Liver (tissue), 9 donors: ENCODE measurements around the gene FOXA3. TPM values are rescaled to one million over a fixed set of nuclear protein-coding genes. Genes with fewer than 3 reads are reported as not detected.

Experiments used
- DNase-seq: peaks from one replicate; pipeline ENCODE4 v3.0.0-alpha.2; 2017; ENCODE audit warnings: low spot score
- H3K27ac ChIP-seq, 2 donors: one replicate each; pipeline ENCODE4 v1.7.0; 2013; ENCODE audit warnings: inconsistent platforms in 2 of 2, low read length in 2 of 2, control low read depth in 1 of 2, low read depth in 1 of 2, mild to moderate bottlenecking in 1 of 2
- H3K27me3 ChIP-seq, 4 donors: one replicate each; pipeline versions ENCODE4 v1.6.1 to v1.7.0; 2013; ENCODE audit warnings: low read length in 3 of 4, inconsistent platforms in 1 of 4, mild to moderate bottlenecking in 1 of 4, moderate library complexity in 1 of 4; ENCODE audit not compliant: control insufficient read depth in 4 of 4, insufficient read depth in 4 of 4
- H3K36me3 ChIP-seq, 4 donors: one replicate each; pipeline versions ENCODE4 v1.6.1 to v1.7.0; 2013; ENCODE audit warnings: low read length in 3 of 4, mild to moderate bottlenecking in 3 of 4, low read depth in 1 of 4, moderate library complexity in 1 of 4; ENCODE audit not compliant: control insufficient read depth in 4 of 4, insufficient read depth in 3 of 4
- H3K4me1 ChIP-seq, 4 donors: one replicate each; pipeline versions ENCODE4 v1.6.1 to v1.7.0; 2013; ENCODE audit warnings: low read length in 3 of 4, mild to moderate bottlenecking in 3 of 4, moderate library complexity in 1 of 4; ENCODE audit not compliant: control insufficient read depth in 4 of 4, insufficient read depth in 4 of 4
- H3K4me3 ChIP-seq, 3 donors: one replicate each; pipeline versions ENCODE4 v1.6.1 to v1.7.0; 2013; ENCODE audit warnings: low read length in 3 of 3, control low read depth in 1 of 3, low read depth in 1 of 3, mild to moderate bottlenecking in 1 of 3
- H3K9ac ChIP-seq, 2 donors: one replicate each; pipeline ENCODE4 v1.7.0; 2013; ENCODE audit warnings: low read length in 2 of 2, mild to moderate bottlenecking in 2 of 2, moderate library complexity in 2 of 2, control low read depth in 1 of 2, low read depth in 1 of 2
- H3K9me3 ChIP-seq, 4 donors: one replicate each; pipeline versions ENCODE4 v1.6.1 to v1.7.0; 2013; ENCODE audit warnings: low read length in 3 of 4; ENCODE audit not compliant: control insufficient read depth in 4 of 4
- CTCF ChIP-seq: fragments of 150-350 bp; IDR thresholded peaks from 2 replicates; pipeline ENCODE4 v1.5.1; 2017; ENCODE audit warnings: improper control_type of control experiment, low read depth, low read length; ENCODE audit not compliant: missing input control
- EGR1 ChIP-seq, 2 donors: IDR thresholded peaks; 2 replicates each; pipeline ENCODE4 v1.6.1; 2016 to 2018; ENCODE audit warnings: antibody characterized with exemption in 2 of 2, low read depth in 2 of 2
- FOXA1 ChIP-seq: IDR thresholded peaks from 2 replicates; pipeline ENCODE4 v1.6.1; 2016; ENCODE audit warnings: antibody characterized with exemption
- FOXA2 ChIP-seq: IDR thresholded peaks from 2 replicates; pipeline ENCODE4 v1.6.1; 2016; ENCODE audit warnings: antibody characterized with exemption
- GABPA ChIP-seq, 2 donors: IDR thresholded peaks in 1 of 2; conservative IDR thresholded peaks in 1 of 2; 2 replicates each; pipeline ENCODE4 v1.6.1; 2016; ENCODE audit warnings: antibody characterized with exemption in 2 of 2, mild to moderate bottlenecking in 1 of 2, moderate library complexity in 1 of 2
- HNF4A ChIP-seq, 2 donors: conservative IDR thresholded peaks; 2 replicates each; pipeline ENCODE4 v1.6.1; 2016; ENCODE audit warnings: antibody characterized with exemption in 2 of 2, mild to moderate bottlenecking in 2 of 2
- HNF4G ChIP-seq: IDR thresholded peaks from 2 replicates; pipeline ENCODE4 v1.6.1; 2016; ENCODE audit warnings: antibody characterized with exemption
- JUND ChIP-seq, 2 donors: IDR thresholded peaks; 2 replicates each; pipeline ENCODE4 v1.6.1; 2016; ENCODE audit warnings: antibody characterized with exemption in 2 of 2
- RAD21 ChIP-seq, 2 donors: IDR thresholded peaks; 2 replicates each; pipeline ENCODE4 v1.6.1; 2016; ENCODE audit warnings: antibody characterized with exemption in 2 of 2, mild to moderate bottlenecking in 2 of 2
- REST ChIP-seq: IDR thresholded peaks from 2 replicates; pipeline ENCODE4 v1.6.1; 2016; ENCODE audit warnings: antibody characterized with exemption, mild to moderate bottlenecking
- SP1 ChIP-seq: IDR thresholded peaks from 2 replicates; pipeline ENCODE4 v1.6.1; 2018; ENCODE audit warnings: antibody characterized with exemption, mild to moderate bottlenecking
- TAF1 ChIP-seq: conservative IDR thresholded peaks from 2 replicates; pipeline ENCODE4 v1.6.1; 2016; ENCODE audit warnings: antibody characterized with exemption, mild to moderate bottlenecking
- YY1 ChIP-seq: IDR thresholded peaks from 2 replicates; pipeline ENCODE4 v1.6.1; 2016; ENCODE audit warnings: antibody characterized with exemption, mild to moderate bottlenecking
- WGBS: extraction: QIAGEN DNeasy Blood & Tissue Kit; methylation state at CpG from one replicate; pipeline ENCODE4 v1.1.7; 2013; 5-methylcytosine and 5-hydroxymethylcytosine counted together
- polyA plus RNA-seq, 2 donors: library from polyadenylated mRNA; stranded (reverse) in 1 of 2; unstranded in 1 of 2; fragments of 200-250 nt in 1 of 2; fragments of >200 nt in 1 of 2; fragmentation: Nextera tagmentation in 1 of 2; extraction: Ambion mirVana in 1 of 2; gene quantifications; one replicate each; pipeline versions ENCODE4 v1.2.1 to v1.2.3, GENCODE V29; 2013 to 2015
- total RNA-seq, 2 donors: library from RNA; depleted of rRNA; stranded (reverse); fragments of >200 nt; gene quantifications; one replicate each; pipeline ENCODE4 v1.2.3, GENCODE V29; 2014
- TF ChIP-seq, protein P1 (sequence below): IDR thresholded peaks from 2 replicates; pipeline ENCODE4 v1.6.1; 2016; ENCODE audit warnings: antibody characterized with exemption
- TF ChIP-seq, protein P2 (sequence below): IDR thresholded peaks from 2 replicates; pipeline ENCODE4 v1.6.1; 2016; ENCODE audit warnings: antibody characterized with exemption
- donor health status: healthy.
- donor health status: healthy.
- donor health status: healthy.
- donor health status: healthy.
- donor health status: healthy.

The FOXA3 gene
- total and polyA plus RNA-seq, 4 donors: 11.5 to 37.1 (median 21.6) TPM

DNA sequence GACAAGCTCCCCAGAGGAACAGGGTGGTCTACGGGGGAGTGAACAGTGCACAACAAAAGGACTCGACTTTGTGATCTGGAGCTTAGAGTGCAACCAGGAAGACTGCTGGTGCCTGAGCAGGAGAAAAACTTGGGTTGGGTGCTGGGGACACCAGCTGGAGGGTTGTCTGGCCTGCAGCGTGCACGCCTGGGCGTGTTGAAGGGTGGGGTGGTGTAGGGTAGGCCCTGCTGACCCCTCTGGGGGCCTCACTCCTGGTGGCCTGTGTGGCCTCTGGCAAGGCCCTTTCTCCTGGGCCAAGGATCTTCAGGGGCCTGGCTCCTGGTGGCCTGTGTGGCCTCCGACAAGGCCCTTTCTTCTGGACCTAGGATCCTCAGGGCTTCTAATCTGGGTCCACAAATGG, 44.4 kb upstream of the FOXA3 start:
- Histone ChIP-seq H3K9ac (no peak overlapping the region), H3K9me3 (no peaks in the 10 kb centered on the region), H3K27ac (no peak overlapping the region), H3K4me1 (peaks cover 0 to 7% (median 0%) of the 10 kb centered on the region in 4 donors), H3K36me3 (peaks cover 14 to 50% (median 20%) of the 10 kb centered on the region in 4 donors), H3K27me3 (no peaks in the 10 kb centered on the region), H3K4me3 (no peak overlapping the region)
- DNase-seq: no peak
- WGBS: 94% methylated on average over 6 of the region's 6 CpGs
- no peak for TF ChIP-seq SP1
- no peak for TF ChIP-seq HNF4A (conservative IDR thresholded peaks at IDR 0.05)
- TF ChIP-seq JUND (IDR thresholded peaks at IDR 0.05): no peak

DNA sequence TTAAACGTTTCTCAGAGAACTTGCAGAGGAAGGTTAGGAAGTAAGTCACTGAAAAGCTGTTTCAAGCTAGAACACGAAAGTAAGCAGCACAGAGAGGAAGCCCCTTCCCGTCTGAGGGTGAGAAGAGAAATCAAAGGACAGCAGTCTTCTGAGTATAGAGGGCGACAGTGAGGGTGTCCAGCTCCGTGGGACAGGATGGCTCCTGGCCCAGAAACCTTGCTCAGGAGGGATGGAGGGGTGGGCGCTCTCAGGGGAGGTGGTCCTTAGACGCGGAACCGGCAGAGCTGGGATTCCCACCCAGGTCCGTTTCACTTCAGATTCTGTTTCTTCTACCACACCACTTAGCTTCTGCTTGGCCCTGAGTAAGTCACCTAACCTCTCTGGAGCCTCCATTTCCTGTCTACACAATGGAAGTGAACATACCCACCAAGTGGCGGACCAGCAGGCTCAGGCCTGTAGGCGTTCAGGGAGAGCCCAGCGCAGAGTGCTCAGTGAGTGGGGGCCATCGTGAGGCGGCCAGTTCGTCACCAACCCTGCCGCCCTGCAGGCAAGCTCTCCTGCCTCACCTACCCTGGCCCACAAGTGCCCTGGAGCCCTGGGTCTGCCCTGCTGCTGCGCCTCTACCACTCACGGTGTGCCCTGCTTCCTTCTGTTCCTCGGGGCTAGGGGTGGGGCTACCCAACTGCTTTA, 43.6 kb upstream of the FOXA3 start:
- Histone ChIP-seq H3K9me3 (no peaks in the 10 kb centered on the region), H3K4me1 (peaks cover 0 to 7% (median 0%) of the 10 kb centered on the region in 4 donors), H3K27me3 (no peaks in the 10 kb centered on the region), H3K27ac (no peak overlapping the region), H3K4me3 (no peak overlapping the region), H3K36me3 (peaks cover 21 to 56% (median 24%) of the 10 kb centered on the region in 4 donors), H3K9ac (no peak overlapping the region)
- WGBS: 83% methylated on average over 20 of the region's 20 CpGs
- no peak for DNase-seq
- TF ChIP-seq FOXA1 (no peak), YY1 (no peak), HNF4G (no peak), GABPA (IDR thresholded peaks at IDR 0.05 in 1 of 2, conservative IDR thresholded peaks at IDR 0.05 in 1 of 2) (no peak), HNF4A (conservative IDR thresholded peaks at IDR 0.05) (no peak), FOXA2 (no peak), REST (no peak), EGR1 (IDR thresholded peaks at IDR 0.05; ENCODE audit: low read depth in 2 of 2) (no peak), TAF1 (no peak), JUND (IDR thresholded peaks at IDR 0.05) (no peak), CTCF (no peak), RAD21 (IDR thresholded peaks at IDR 0.05) (no peak), SP1 (no peak)
- TF ChIP-seq, protein P1, sequence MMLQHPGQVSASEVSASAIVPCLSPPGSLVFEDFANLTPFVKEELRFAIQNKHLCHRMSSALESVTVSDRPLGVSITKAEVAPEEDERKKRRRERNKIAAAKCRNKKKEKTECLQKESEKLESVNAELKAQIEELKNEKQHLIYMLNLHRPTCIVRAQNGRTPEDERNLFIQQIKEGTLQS: no peak
- TF ChIP-seq, protein P2, sequence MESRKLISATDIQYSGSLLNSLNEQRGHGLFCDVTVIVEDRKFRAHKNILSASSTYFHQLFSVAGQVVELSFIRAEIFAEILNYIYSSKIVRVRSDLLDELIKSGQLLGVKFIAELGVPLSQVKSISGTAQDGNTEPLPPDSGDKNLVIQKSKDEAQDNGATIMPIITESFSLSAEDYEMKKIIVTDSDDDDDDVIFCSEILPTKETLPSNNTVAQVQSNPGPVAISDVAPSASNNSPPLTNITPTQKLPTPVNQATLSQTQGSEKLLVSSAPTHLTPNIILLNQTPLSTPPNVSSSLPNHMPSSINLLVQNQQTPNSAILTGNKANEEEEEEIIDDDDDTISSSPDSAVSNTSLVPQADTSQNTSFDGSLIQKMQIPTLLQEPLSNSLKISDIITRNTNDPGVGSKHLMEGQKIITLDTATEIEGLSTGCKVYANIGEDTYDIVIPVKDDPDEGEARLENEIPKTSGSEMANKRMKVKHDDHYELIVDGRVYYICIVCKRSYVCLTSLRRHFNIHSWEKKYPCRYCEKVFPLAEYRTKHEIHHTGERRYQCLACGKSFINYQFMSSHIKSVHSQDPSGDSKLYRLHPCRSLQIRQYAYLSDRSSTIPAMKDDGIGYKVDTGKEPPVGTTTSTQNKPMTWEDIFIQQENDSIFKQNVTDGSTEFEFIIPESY: no peak
